Astrocyte (in vitro differentiated cells and primary cell): ENCODE measurements around the gene TBXAS1.

Experiments
- CTCF ChIP-seq: IDR thresholded peaks from 2 replicates; pipeline ENCODE4 v1.5.1; 2011; ENCODE audit warnings: low read depth, mild to moderate bottlenecking, inconsistent platforms, low read length, moderate library complexity; ENCODE audit not compliant: insufficient read depth
- EZH2 ChIP-seq: IDR thresholded peaks from 2 replicates; pipeline ENCODE4 v1.6.1; 2012; ENCODE audit warnings: mild to moderate bottlenecking, low read length, inconsistent platforms; ENCODE audit not compliant: insufficient read depth

- no peak for TF ChIP-seq CTCF
- no peak for TF ChIP-seq EZH2
These were observed 60.3 kb downstream of the TBXAS1 start for GRCh38 chr7:139889186-139889871.
